Activated naive CD8-positive, alpha-beta T cell treated with anti-CD3 and anti-CD28 coated beads, Interleukin-2, amount 10 ng/mL, durations not matched to agents 7 days and 5 days (primary cell): ENCODE measurements around the gene ITFG1. TPM values are rescaled to one million over a fixed set of nuclear protein-coding genes. Genes with fewer than 3 reads are reported as not detected.
"Not testable (repeated sequence)": the region's sequence is repeated elsewhere in the genome, so short reads cannot be mapped to it uniquely, and the experiment has no call there.

ENCODE experiments used
- ATAC-seq: fragments of 150-1000 bp; cut with Tn5 transposase; one replicate; pipeline ENCODE4 v1.10.0; 2021; ENCODE audit warnings: low read depth, moderate library complexity
- POLR2A ChIA-PET: fragments of 350-600 bp; sonication (Branson Sonifier 250); formaldehyde crosslinking; loops from one replicate; lab custom pipeline; 2021; ENCODE audit warnings: antibody characterized with exemption; lab: Charles Lee
- DNase-seq: peaks from one replicate; pipeline ENCODE4 v3.0.0; 2021
- H3K27ac Mint-ChIP-seq: one replicate; pipeline ENCODE4 v1.8.0; 2022; ENCODE audit warnings: mild to moderate bottlenecking, mixed read lengths
- H3K27me3 Mint-ChIP-seq: one replicate; pipeline ENCODE4 v1.8.0; 2022; ENCODE audit warnings: mild to moderate bottlenecking, moderate library complexity, mixed read lengths
- H3K36me3 Mint-ChIP-seq: one replicate; pipeline ENCODE4 v1.8.0; 2021; ENCODE audit warnings: mild to moderate bottlenecking, mixed read lengths
- H3K4me1 Mint-ChIP-seq: one replicate; pipeline ENCODE4 v1.8.0; 2021; ENCODE audit warnings: mixed read lengths
- H3K4me3 Mint-ChIP-seq: one replicate; pipeline ENCODE4 v1.8.0; 2022; ENCODE audit warnings: mild to moderate bottlenecking, moderate library complexity, mixed read lengths
- H3K9me3 Mint-ChIP-seq: one replicate; pipeline ENCODE4 v1.8.0; 2021; ENCODE audit warnings: mixed read lengths
- total RNA-seq, 2 experiments: library from RNA; stranded (reverse); gene quantifications; one replicate each; pipeline ENCODE4 v1.2.3, GENCODE V29; 2021

Gene ITFG1
- total RNA-seq, 2 experiments from 2014 or later: 22.1 to 24.9 TPM

DNA sequence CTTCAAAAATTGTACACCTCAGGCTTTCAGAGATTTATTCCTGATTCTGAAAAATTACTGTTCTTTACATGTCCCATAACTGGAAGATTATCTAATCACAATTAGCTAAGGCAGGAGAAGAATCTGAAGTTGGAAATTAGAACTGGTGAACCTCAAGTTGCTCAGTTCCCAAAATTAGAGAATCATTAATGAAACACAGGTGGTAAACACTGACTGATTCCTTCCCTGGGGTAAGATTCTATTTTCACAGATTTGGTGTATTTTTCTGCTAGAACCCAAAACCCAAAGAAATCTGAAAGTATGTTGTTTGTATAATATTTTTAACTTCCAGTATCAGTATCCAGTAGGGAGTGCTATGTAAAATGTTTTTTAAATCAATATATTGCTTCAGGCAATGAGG, 26.0 kb upstream of the ITFG1 start:
- POLR2A ChIA-PET: no interaction called here
- Mint-ChIP-seq H3K27ac (no peak overlapping the region), H3K4me3 (no peak overlapping the region), H3K4me1 (no peaks in the 10 kb centered on the region), H3K36me3 (peaks cover 42% of the 10 kb centered on the region), H3K27me3 (no peaks in the 10 kb centered on the region), H3K9me3 (peaks cover 20% of the 10 kb centered on the region)
- ATAC-seq (no peak), DNase-seq (no peak)

DNA sequence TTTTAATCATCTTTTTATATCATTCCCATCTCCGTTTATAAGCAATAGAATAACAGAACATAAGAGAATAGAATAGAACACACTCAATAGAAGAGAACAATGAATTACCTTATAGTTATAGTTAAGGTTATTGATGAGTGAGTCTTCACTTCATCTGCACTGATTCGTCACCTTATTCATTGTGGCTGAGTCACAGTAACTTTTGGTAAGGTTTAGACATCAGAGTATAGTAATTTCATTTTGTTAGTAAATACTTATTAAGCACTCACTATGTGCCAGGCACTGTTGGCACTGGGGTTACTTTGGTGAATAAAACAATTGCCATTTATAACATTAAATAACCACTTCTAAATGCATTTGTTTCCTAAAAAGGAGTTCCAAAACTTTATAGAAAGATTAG, 22.8 kb upstream of the ITFG1 start:
- Mint-ChIP-seq H3K4me3 (no peak overlapping the region), H3K9me3 (peaks cover 7% of the 10 kb centered on the region), H3K4me1 (no peaks in the 10 kb centered on the region), H3K36me3 (peaks cover 31% of the 10 kb centered on the region), H3K27me3 (no peaks in the 10 kb centered on the region), H3K27ac (no peak overlapping the region)
- POLR2A ChIA-PET: interaction anchor here (0.7 kb wide), 1 partner anchor 587 kb away, joined by 6 read pairs; no protein-coding TSS in a partner anchor
- DNase-seq (no peak), ATAC-seq (no peak)

DNA sequence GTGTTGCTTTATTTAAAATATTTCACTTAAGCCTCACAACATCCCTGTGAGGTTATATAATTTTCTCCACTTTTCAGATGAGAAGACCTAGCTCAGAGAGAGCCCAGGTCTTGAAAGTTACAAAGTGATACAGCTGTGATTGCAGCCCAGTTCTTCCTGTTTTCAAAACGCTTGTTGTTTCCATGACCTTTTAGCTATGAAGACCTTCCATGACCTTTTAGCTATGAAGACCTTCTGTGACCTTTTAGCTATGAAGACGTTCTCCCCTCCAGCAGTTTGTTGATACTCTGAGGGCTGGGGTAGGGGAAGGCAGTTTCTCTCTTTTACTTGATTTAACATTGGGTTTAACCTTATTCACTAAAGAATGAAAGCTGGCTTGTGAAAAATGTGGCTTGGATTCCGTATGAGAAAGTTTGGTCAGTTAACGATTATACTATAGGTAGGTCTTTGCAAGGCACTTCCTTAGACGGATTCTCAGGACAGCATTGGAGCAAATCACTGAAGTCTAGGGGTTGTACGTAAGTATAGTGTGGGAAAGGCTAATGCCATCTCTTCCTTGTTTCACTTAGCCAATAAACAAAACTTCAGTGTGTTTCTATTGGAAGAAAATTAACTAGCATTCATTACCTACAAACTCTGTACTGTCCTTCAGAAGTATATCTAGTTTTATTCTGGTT, 21.0 kb upstream of the ITFG1 start:
- no peak overlapping the region for H3K4me3 Mint-ChIP-seq
- POLR2A ChIA-PET: no interaction called here
- peaks cover 4% of the 10 kb centered on the region for H3K9me3 Mint-ChIP-seq
- ATAC-seq: no peak
- H3K27me3 Mint-ChIP-seq: no peaks in the 10 kb centered on the region
- DNase-seq: no peak
- H3K27ac Mint-ChIP-seq: no peak overlapping the region
- H3K36me3 Mint-ChIP-seq: peaks cover 18% of the 10 kb centered on the region
- H3K4me1 Mint-ChIP-seq: no peaks in the 10 kb centered on the region

DNA sequence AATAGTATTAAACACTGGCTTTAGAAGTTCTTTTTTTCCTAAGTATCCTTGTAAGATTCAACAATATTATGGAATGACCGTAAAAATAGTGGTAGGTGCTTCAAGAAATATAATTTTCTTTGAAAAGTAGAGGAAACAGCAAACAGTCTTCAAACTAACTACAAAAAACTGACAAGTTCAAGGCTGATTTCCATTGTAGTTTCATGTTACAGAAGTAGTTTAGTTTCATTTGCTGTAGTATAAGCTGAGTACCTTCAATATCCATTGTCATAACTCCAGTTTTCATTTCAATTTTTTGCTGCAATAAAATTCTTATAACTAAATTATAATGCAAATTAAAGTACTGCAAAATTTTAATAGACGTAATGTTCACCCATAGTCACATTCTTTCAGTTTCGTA, 19.5 kb upstream of the ITFG1 start:
- no peaks in the 10 kb centered on the region for H3K27me3 Mint-ChIP-seq
- ATAC-seq (no peak), DNase-seq (no peak)
- H3K4me3 Mint-ChIP-seq: no peak overlapping the region
- POLR2A ChIA-PET: no interaction called here
- no peaks in the 10 kb centered on the region for H3K4me1 Mint-ChIP-seq
- no peak overlapping the region for H3K27ac Mint-ChIP-seq
- no peaks in the 10 kb centered on the region for H3K9me3 Mint-ChIP-seq
- peaks cover 18% of the 10 kb centered on the region for H3K36me3 Mint-ChIP-seq

DNA sequence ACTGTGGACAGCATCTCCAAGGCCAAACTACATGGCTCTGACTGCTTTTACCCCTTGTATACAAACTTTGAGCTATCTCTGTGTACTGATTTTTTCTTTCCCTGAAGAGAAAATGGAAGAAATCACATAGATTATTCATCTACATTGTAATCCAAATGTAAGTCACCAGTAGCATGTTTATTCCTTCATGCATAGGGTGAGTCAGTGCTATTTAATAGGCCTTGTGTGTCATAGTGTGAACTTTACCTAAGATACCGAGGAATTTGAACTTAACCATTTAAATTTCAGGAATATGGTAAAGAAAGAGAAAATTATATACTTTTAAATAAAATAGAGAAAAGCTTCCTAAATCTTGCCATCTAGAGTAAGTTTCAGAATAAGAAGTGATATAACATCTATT, 16.8 kb upstream of the ITFG1 start:
- Mint-ChIP-seq H3K27me3 (no peaks in the 10 kb centered on the region), H3K27ac (no peak overlapping the region), H3K9me3 (no peaks in the 10 kb centered on the region), H3K4me3 (no peak overlapping the region), H3K4me1 (no peaks in the 10 kb centered on the region), H3K36me3 (peaks cover 20% of the 10 kb centered on the region)
- ATAC-seq: no peak
- POLR2A ChIA-PET: no interaction called here
- DNase-seq: no peak

DNA sequence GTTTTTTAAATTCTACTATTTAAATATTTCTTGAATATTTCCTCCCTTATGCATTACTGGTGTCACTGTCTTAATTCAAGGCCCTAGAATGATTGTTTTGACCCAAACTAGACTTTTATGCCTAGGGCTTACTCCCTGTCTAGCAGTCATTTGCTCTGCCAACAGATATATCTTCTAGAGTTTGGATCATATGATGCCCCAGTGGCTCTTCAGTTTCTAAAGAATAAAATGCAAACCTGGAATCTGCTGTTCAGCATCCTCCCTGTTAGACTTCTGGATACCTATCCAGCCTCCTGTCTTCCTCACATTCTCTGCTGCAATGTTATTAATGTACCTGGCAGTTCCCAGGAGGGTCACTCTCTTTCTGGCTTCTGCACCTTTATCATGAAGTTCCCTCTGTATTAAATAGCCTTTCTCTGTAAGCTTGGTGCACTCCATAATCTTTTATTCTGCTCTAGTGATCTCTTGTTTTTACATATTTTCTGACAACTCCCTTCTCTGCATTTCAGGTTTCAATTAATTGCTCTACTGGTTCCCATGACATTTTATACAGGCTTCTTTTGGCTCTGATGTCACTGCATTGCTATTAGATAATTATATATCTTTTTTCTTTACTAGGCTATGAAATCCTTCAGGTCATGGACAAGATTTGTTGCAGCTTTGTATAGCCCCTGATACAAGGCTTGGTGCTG, 15.9 kb upstream of the ITFG1 start:
- ATAC-seq: no peak
- Mint-ChIP-seq H3K36me3 (peaks cover 18% of the 10 kb centered on the region), H3K27ac (no peak overlapping the region)

DNA sequence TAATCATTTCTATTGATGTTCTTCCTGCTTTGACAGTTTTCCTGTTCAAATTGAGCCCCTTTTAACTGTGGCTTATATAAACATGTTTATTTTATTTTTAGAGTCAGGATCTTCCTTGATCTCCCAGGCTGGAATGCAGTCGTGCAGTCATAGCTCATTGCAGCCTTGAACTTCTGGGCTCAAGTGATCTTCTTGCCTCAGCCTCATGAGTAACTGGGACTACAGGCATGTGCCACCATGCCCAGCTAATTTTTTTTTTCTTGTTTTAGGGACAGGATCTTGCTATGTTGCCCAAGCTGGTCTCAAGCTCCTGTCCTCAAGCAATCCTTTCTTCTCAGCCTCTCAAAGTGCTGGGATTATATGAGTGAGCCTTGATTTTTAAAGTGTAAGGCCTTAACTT, 14.9 kb upstream of the ITFG1 start:
- Mint-ChIP-seq H3K4me1 (no peaks in the 10 kb centered on the region), H3K27me3 (no peaks in the 10 kb centered on the region), H3K4me3 (no peak overlapping the region), H3K36me3 (peaks cover 21% of the 10 kb centered on the region), H3K27ac (no peak overlapping the region), H3K9me3 (no peaks in the 10 kb centered on the region)
- ATAC-seq: no peak
- POLR2A ChIA-PET: no interaction called here
- no peak for DNase-seq

More for the DNA sequence above, 15.9 kb upstream of the ITFG1 start:
- no peak for DNase-seq
- no peaks in the 10 kb centered on the region for H3K27me3 Mint-ChIP-seq
- POLR2A ChIA-PET: no interaction called here
- H3K4me3 Mint-ChIP-seq: no peak overlapping the region
- H3K4me1 Mint-ChIP-seq: no peaks in the 10 kb centered on the region
- no peaks in the 10 kb centered on the region for H3K9me3 Mint-ChIP-seq

DNA sequence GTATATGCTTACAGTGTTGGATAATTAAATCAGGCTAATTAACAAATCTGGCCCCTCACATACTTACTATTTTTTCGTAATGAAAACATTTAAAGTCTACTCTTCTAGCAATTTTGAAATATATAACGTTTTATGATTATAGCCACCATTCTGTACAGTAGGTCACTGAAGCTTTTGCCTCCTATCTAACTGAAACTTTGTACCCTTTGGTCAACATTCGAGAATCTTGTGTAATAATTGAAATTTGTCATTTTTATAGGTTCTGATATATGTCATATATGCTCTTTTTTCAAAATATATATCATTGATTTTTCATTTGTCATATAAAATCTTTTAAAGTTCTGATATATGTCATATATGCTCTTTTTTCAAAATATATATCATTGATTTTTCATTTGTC, 12.9 kb upstream of the ITFG1 start:
- Mint-ChIP-seq H3K36me3 (peaks cover 17% of the 10 kb centered on the region), H3K9me3 (no peaks in the 10 kb centered on the region), H3K27ac (no peak overlapping the region), H3K4me3 (no peak overlapping the region), H3K27me3 (no peaks in the 10 kb centered on the region), H3K4me1 (no peaks in the 10 kb centered on the region)
- no peak for DNase-seq
- ATAC-seq: no peak
- POLR2A ChIA-PET: no interaction called here

DNA sequence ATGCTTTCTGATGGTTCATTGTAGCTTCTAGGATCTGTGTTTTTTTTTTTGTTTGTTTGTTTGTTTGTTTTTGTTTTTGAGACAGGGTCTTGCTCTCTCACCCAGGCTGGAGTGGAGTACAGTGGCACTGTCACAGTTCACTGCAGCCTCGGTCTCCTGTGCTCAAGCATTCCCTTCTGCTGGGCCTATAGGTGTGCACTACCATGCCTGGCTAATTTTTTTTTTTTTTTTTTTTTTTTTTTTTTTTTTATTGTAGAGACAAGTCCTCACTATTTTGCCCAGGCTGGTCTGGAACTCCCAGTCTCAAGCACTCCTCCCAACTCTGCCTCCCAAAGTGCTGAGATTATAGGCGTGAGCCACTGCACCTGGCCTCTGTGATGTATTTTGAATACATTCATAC, 12.1 kb upstream of the ITFG1 start:
- H3K4me3 Mint-ChIP-seq, POLR2A ChIA-PET, H3K9me3 Mint-ChIP-seq: not testable (repeated sequence)

DNA sequence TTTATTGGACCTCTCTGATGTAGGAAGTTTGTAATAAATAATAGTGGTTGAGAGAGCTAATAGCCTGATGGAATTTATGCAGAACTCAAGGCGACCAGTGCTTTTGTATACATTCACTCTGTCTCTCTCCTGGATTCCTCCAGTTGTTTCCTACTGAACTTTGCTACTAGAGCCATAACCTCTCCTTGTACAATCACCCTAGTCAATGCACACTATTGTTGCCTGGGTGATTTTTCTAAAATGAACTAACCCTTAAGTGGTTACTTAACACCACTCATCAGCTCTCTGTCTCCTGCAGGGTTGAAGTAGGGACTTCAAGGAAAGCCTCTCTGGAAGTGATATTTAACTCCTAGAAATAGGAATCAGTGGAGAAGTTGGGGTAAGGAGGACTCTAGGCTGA, 9.9 kb upstream of the ITFG1 start:
- H3K36me3 Mint-ChIP-seq: peaks cover 16% of the 10 kb centered on the region
- POLR2A ChIA-PET: no interaction called here
- no peak overlapping the region for H3K27ac Mint-ChIP-seq
- no peak overlapping the region for H3K4me3 Mint-ChIP-seq
- no peaks in the 10 kb centered on the region for H3K9me3 Mint-ChIP-seq
- DNase-seq (no peak), ATAC-seq (no peak)
- no peaks in the 10 kb centered on the region for H3K4me1 Mint-ChIP-seq
- H3K27me3 Mint-ChIP-seq: no peaks in the 10 kb centered on the region

More for the DNA sequence above, 12.1 kb upstream of the ITFG1 start:
- H3K4me1 Mint-ChIP-seq, ATAC-seq, H3K27ac Mint-ChIP-seq, DNase-seq, H3K27me3 Mint-ChIP-seq: not testable (repeated sequence)
- peaks cover 20% of the 10 kb centered on the region for H3K36me3 Mint-ChIP-seq

DNA sequence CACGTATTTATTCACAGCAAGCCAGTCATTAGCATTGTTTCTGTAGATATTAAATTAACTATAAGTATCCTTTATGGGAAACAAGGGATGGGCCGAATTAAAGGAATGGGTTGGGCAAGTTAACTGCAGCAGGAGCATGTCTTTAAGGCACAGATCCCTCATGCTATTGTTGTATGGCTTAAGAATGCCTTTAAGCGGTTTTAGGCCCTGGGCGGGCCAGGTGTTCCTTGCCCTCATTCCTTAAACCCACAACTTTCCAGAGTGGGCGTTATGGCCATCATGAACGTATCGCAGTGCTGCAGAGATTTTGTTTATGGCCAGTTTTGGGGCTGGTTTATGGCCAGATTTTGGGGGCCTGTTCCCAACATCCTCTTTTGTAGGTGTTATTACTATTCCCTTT, 9.3 kb upstream of the ITFG1 start:
- no peaks in the 10 kb centered on the region for H3K4me1 Mint-ChIP-seq
- no peak overlapping the region for H3K4me3 Mint-ChIP-seq
- no peaks in the 10 kb centered on the region for H3K9me3 Mint-ChIP-seq
- POLR2A ChIA-PET: no interaction called here
- peaks cover 16% of the 10 kb centered on the region for H3K36me3 Mint-ChIP-seq
- H3K27me3 Mint-ChIP-seq: no peaks in the 10 kb centered on the region
- DNase-seq: no peak
- ATAC-seq: no peak
- H3K27ac Mint-ChIP-seq: no peak overlapping the region

DNA sequence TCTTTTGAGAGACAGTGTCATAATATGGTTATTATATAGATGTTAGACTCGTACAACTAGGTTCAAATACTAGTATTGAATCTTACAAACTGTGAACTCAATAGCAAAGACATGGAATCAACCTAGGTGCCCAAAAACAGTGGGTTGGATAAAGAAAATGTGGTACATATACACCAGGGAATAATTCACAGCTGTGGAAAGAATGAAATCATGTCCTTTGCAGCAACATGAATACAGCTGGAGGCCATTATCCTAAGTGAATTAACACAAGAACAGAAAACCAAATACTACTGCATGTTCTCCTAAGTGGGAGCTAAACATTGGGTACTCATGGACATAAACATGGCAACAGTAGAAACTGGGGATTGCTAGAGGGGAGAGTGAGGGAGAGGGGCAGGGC, 8.4 kb upstream of the ITFG1 start:
- H3K36me3 Mint-ChIP-seq: peaks cover 11% of the 10 kb centered on the region
- H3K4me3 Mint-ChIP-seq: no peak overlapping the region
- no peaks in the 10 kb centered on the region for H3K4me1 Mint-ChIP-seq
- POLR2A ChIA-PET: no interaction called here
- ATAC-seq (no peak), DNase-seq (no peak)
- H3K27ac Mint-ChIP-seq: no peak overlapping the region
- no peaks in the 10 kb centered on the region for H3K27me3 Mint-ChIP-seq
- H3K9me3 Mint-ChIP-seq: no peaks in the 10 kb centered on the region

DNA sequence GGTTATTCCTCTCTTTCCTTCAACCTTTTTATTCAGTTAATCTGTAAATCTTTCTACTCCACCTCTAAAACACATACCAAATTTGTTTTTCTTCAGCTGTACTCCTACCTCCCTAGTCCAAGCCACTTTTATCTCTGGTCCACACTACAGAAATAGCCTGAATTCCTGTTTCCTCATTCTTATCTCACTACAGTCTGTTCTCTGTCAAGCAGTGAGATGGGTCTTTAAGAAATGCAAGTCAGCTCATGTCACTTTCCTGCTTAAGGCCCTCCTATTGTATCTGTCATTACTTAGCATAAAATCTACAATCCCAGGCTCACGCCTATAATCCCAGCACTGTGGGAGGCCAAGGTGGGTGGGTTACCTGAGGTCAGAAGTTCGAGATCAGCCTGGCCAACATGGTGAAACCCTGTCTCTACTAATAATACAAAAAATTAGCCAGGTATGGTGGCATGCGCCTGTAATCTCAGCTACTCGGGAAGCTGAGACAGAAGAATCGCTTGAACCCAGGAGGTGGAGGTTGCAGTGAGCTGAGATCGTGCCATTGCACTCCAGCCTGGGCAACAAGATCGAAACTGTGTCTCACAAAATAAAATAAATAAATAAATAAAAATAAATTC, 7.3 kb upstream of the ITFG1 start:
- H3K27me3 Mint-ChIP-seq, H3K27ac Mint-ChIP-seq, H3K4me1 Mint-ChIP-seq, H3K9me3 Mint-ChIP-seq, DNase-seq, POLR2A ChIA-PET, ATAC-seq, H3K4me3 Mint-ChIP-seq: not testable (repeated sequence)
- H3K36me3 Mint-ChIP-seq: peaks cover 14% of the 10 kb centered on the region

DNA sequence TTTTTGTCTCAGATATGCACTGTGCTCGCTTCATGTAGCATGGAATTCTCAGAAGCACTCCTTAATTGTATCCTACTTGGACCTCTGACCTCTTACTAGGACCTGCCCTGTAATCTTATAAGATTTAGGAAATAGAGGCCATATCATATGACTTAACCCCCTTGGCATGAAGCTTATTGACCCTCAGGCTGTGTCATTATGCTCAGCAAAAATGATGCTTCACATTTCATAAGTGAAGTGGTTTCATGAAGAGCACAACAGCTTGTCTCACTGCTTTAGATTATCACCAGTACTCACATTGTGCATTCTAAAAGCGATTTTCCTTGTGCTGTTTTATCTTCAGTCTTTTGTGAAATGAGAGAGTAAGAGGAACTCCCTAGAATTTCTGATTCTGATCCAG, 6.6 kb upstream of the ITFG1 start:
- peaks cover 6% of the 10 kb centered on the region for H3K4me1 Mint-ChIP-seq
- no peaks in the 10 kb centered on the region for H3K27me3 Mint-ChIP-seq
- peaks cover 14% of the 10 kb centered on the region for H3K36me3 Mint-ChIP-seq
- H3K4me3 Mint-ChIP-seq: no peak overlapping the region
- POLR2A ChIA-PET: interaction anchor here (0.7 kb wide), 1 partner anchor 69 kb away, joined by 3 read pairs; no protein-coding TSS in a partner anchor
- ATAC-seq (no peak), DNase-seq (no peak)
- H3K27ac Mint-ChIP-seq: no peak overlapping the region
- H3K9me3 Mint-ChIP-seq: no peaks in the 10 kb centered on the region
